H1 (cell line): ENCODE data around the gene TEKT3.

Experiments
- BRCA1 ChIP-seq: IDR thresholded peaks from 2 replicates; pipeline ENCODE4 v1.6.1; 2012; ENCODE audit warnings: low read depth, low read length, improper control_type of control experiment
- CTCF ChIP-seq, 3 experiments: IDR thresholded peaks; 1 replicate in 2 of 3; 2 replicates in 1 of 3; pipeline versions ENCODE4 v1.5.1 to v1.6.1; 2011; ENCODE audit warnings: low read length in 3 of 3, mild to moderate bottlenecking in 3 of 3, inconsistent platforms in 2 of 3, low read depth in 1 of 3, moderate library complexity in 1 of 3; ENCODE audit not compliant: insufficient read depth in 1 of 3; ENCODE audit errors: control extremely low read depth in 1 of 3
- KDM5A ChIP-seq: fragments of 200-600 bp; IDR thresholded peaks from 2 replicates; pipeline ENCODE4 v1.7.1; 2012; ENCODE audit warnings: mild to moderate bottlenecking, low read length, inconsistent platforms, mixed read lengths
- NANOG ChIP-seq: IDR thresholded peaks from 2 replicates; pipeline ENCODE4 v1.6.1; 2011; ENCODE audit warnings: low read length, low read depth, mild to moderate bottlenecking, inconsistent platforms; ENCODE audit not compliant: insufficient read depth, poor library complexity, severe bottlenecking
- POLR2AphosphoS5 ChIP-seq: IDR thresholded peaks from 2 replicates; pipeline ENCODE4 v1.6.1; 2011; ENCODE audit warnings: low read depth, low read length

- no peak for TF ChIP-seq KDM5A
- TF ChIP-seq CTCF (IDR thresholded peaks at IDR 0.05; ENCODE audit: control extremely low read depth in 1 of 3, insufficient read depth in 1 of 3, low read depth in 1 of 3, low read length in 3 of 3) = no peak
- no peak for TF ChIP-seq NANOG
- no peak for TF ChIP-seq POLR2AphosphoS5
- no peak for TF ChIP-seq BRCA1
These were observed 39.6 kb downstream of the TEKT3 start for GRCh38 chr17:15301845-15302244.
